Aorta (tissue), 5 donors: ENCODE results near the gene PMP22. TPM values are rescaled to one million over a fixed set of nuclear protein-coding genes. Genes with fewer than 3 reads are reported as not detected.

Experiments
- ATAC-seq: fragments of 200-7000 bp; cut with Tn5 transposase; one replicate; pipeline ENCODE4 v1.9.1; 2022; ENCODE audit warnings: moderate library complexity; ENCODE audit not compliant: low FRiP score
- DNase-seq, 2 donors: peaks; one replicate each; pipeline ENCODE4 v3.0.0-alpha.2; 2020
- H3K27ac ChIP-seq, 2 donors: one replicate each; pipeline ENCODE4 v1.5.1; 2013; ENCODE audit warnings: low read length in 2 of 2, mild to moderate bottlenecking in 2 of 2, moderate library complexity in 2 of 2, control low read depth in 1 of 2, inconsistent platforms in 1 of 2, low read depth in 1 of 2
- H3K27me3 ChIP-seq, 2 donors: one replicate each; pipeline ENCODE4 v1.6.1; 2013; ENCODE audit warnings: control low read depth in 1 of 2, low read length in 1 of 2, mild to moderate bottlenecking in 1 of 2, moderate library complexity in 1 of 2; ENCODE audit not compliant: insufficient read depth in 2 of 2, control insufficient read depth in 1 of 2
- H3K36me3 ChIP-seq, 2 donors: one replicate each; pipeline ENCODE4 v1.6.1; 2013; ENCODE audit warnings: control low read depth in 1 of 2, low read length in 1 of 2, mild to moderate bottlenecking in 1 of 2; ENCODE audit not compliant: insufficient read depth in 2 of 2, control insufficient read depth in 1 of 2
- H3K4me1 ChIP-seq, 2 donors: one replicate each; pipeline ENCODE4 v1.6.1; 2013; ENCODE audit warnings: low read length in 2 of 2, control low read depth in 1 of 2, mild to moderate bottlenecking in 1 of 2, moderate library complexity in 1 of 2; ENCODE audit not compliant: insufficient read depth in 2 of 2, control insufficient read depth in 1 of 2
- H3K4me3 ChIP-seq, 2 donors: one replicate each; pipeline ENCODE4 v1.5.1; 2013; ENCODE audit warnings: low read length in 2 of 2, control low read depth in 1 of 2, mild to moderate bottlenecking in 1 of 2
- H3K9me3 ChIP-seq: one replicate; pipeline ENCODE4 v1.6.1; 2013; ENCODE audit warnings: mild to moderate bottlenecking, low read length; ENCODE audit not compliant: control insufficient read depth
- WGBS, 2 donors: extraction: QIAGEN DNeasy Blood & Tissue Kit; methylation state at CpG; one replicate each; pipeline ENCODE4 v1.1.7; 2013; 5-methylcytosine and 5-hydroxymethylcytosine counted together
- intact Hi-C, 2 donors: fragments of 100-400 bp; cut with DNase I; formaldehyde crosslinking; loops; one replicate each; pipeline versions ENCODE4 v1.14.2 to v1.15.0; 2022
- polyA plus RNA-seq, 2 donors: library from polyadenylated mRNA; stranded (reverse); fragments of 200-250 nt; gene quantifications; one replicate each; pipeline ENCODE4 v1.2.3, GENCODE V29; 2013
- total RNA-seq, 2 donors: library from RNA; stranded (reverse); fragmentation: NEBNext Ultra II Directional; extraction: Animal tissue kit (Norgen Biotek cat#: 25700); gene quantifications; one replicate each; pipeline ENCODE4 v1.2.1, GENCODE V29; 2021
- donor health status: healthy with polysubstance abuse.
- donor health status: Bipolar disorder and iron deficiency.
- donor health status: DM: no; HTN: no; CAD: no.
- donor health status: DM: no; HTN: no; CAD: no.
- donor health status: DM: yes; HTN: yes; CAD: no.

The PMP22 gene
- total and polyA plus RNA-seq, 4 donors, result 87.8 to 226 (median 134) TPM

DNA sequence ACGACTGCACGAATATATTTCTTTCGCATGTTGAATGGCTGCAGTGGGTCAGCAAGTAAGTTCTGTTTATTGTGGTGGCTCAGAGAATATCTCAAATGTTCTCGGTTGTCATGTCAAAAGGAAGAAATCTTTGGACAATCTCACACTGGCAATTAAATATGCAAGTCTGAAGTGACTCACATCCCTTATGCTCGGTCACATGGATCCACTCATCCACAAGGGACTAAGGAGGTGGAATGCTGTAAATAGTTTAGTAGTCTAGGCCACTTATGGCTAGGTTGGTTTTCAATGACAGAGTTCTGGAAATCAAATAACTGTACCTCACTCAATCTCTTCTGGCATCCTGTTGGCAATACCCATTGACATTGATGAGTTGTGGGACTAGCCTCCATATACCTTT, 33.0 kb upstream of the PMP22 start:
- ATAC-seq, result no peak
- peaks cover 0 to 2% of the 10 kb centered on the region in 2 donors for H3K4me1 ChIP-seq
- WGBS, 2 donors, result 75 to 87% methylated on average over 5 of the region's 5 CpGs

DNA sequence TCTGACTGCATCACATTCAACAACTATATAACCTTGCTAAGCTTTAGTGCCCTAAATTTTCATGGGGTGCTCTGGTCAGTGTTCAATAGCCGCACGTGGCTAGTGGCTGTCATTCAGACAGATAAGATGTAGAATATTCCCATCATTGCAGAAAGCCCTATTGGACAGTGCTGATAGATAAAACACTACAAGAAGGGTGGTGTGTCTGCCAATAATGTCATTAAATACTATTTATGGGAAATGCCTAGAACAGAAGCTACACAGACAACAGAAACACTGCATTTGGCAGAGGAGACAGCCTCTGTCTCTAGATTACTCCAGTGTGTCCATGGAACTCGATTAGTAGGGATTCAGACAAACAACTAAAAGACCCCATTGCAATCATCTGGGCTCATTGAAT, 28.4 kb upstream of the PMP22 start:
- 83 to 89% methylated on average over 3 of the region's 3 CpGs for WGBS, 2 donors
- Histone ChIP-seq H3K27me3 (no peaks in the 10 kb centered on the region), H3K4me1 (no peaks in the 10 kb centered on the region), H3K9me3 (peaks cover 3% of the 10 kb centered on the region), H3K27ac (no peak overlapping the region), H3K36me3 (no peaks in the 10 kb centered on the region), H3K4me3 (no peak overlapping the region)
- intact Hi-C loops, result no loop called here
- DNase-seq (no peak), ATAC-seq (no peak)

More for the DNA sequence above, 33.0 kb upstream of the PMP22 start:
- intact Hi-C loops, result no loop called here
- DNase-seq, result no peak
- Histone ChIP-seq H3K4me3 (no peak overlapping the region), H3K27ac (no peak overlapping the region), H3K27me3 (peaks cover 0 to 3% of the 10 kb centered on the region in 2 donors), H3K36me3 (no peaks in the 10 kb centered on the region), H3K9me3 (peaks cover 3% of the 10 kb centered on the region)

DNA sequence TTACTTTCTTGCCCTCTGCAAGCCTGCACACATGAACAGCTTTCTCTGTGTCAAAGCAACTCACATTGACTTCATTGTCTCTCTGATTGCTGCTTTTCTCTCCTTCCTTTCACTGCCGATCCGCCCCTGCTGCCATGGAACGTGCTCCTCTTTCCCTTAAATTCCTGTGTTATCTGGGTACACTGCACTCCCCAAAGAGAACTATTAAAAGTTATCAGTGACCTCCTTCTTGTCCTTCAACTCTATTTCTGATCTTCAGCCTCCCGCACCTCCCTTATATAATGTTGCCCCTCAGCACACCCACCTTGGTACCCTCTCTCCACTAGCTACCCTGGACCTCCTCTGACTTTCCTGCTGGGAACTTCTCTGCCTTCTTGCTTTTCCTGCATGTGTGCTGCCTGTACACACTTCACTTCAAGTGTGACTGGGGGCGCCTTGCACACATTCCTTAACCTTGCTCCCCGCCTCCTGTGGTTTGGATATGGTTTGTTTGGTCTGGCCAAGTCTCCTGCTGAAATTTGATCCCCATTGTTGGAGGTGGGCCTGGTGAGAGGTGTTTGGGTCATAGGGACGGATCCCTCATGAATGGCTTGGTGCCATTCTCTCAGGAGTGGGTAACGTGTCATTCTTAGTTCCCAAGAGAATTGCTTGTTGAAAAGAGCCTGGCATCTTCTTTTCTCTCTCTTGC, 26.7 kb upstream of the PMP22 start:
- Histone ChIP-seq H3K9me3 (peaks cover 2% of the 10 kb centered on the region), H3K27ac (no peak overlapping the region), H3K4me3 (no peak overlapping the region)

DNA sequence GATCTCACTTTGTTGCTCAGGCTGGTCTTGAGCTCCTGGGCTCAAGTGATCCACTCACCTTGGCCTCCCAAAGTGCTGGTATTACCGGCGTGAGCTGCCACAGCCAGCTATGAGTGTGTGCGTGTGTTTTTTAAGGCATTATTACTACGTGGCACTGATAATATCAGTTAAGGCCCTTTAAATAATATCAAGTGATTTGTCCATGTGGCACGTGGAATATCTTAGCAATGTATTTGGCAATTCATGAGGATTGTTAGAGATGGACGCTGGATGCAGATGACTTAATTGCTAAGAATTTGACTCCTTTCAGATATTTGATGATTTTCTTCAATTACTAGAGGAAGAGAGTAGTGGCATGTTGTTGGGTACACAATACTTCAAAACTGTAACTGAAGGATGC, 25.5 kb upstream of the PMP22 start:
- Histone ChIP-seq H3K4me1 (no peaks in the 10 kb centered on the region), H3K4me3 (no peak overlapping the region), H3K27ac (no peak overlapping the region), H3K36me3 (no peaks in the 10 kb centered on the region), H3K9me3 (peaks cover 2% of the 10 kb centered on the region), H3K27me3 (peaks cover 0 to 2% of the 10 kb centered on the region in 2 donors)
- intact Hi-C loops, result no loop called here
- DNase-seq (no peak), ATAC-seq (no peak)
- WGBS, 2 donors, result 74 to 79% methylated on average over 6 of the region's 6 CpGs

More for the DNA sequence above, 26.7 kb upstream of the PMP22 start:
- DNase-seq, result no peak
- intact Hi-C loops, result no loop called here
- Histone ChIP-seq H3K27me3 (no peaks in the 10 kb centered on the region), H3K36me3 (no peaks in the 10 kb centered on the region), H3K4me1 (no peaks in the 10 kb centered on the region)
- ATAC-seq, result no peak
- WGBS, 2 donors, result 34 to 36% methylated on average over 8 of the region's 8 CpGs

DNA sequence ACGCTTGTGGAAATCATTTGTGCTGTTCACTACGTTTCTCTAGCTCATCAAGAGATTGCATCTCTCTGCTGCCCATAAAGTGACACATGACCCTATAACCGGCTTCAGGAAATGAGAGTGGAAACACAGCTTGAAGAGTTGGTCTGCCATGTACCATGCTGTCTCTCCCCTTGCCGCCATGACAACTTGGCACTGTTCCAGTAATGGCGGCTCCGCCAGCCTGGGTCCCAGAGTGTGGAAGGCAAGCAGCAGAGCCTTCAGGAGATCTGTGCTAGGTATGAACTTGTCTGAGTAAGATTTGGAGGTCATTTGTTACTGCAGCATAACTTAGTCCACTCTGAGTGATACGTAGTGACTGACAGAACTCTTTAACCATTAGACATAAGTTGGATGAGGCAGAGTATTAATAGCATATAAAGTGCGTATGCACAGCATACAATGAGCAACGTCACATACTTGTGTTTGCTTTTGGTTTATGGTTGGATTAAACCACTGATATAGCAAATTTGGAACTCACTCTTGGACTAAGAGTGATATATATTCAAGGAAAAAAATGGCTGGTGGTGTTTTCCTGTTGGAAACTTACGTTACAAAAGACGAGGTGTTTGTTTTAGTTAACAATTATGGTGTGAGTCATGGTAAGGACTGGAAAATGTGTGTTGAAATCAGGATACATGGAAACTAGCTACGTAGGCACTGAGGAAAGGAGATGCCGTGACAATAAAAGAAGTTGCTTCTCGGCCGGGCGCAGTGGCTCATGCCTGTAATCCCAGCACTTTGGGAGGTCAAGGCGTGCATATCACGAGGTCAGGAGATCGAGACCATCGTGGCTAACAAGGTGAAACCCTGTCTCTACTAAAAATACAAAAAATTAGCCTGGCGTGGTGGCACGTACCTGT, 24.4 kb upstream of the PMP22 start:
- Histone ChIP-seq H3K36me3 (no peaks in the 10 kb centered on the region), H3K27ac (no peak overlapping the region), H3K4me1 (no peaks in the 10 kb centered on the region), H3K27me3 (peaks cover 0 to 2% of the 10 kb centered on the region in 2 donors), H3K4me3 (no peak overlapping the region), H3K9me3 (peaks cover 2% of the 10 kb centered on the region)
- DNase-seq, result no peak
- 70% methylated on average over 22 of the region's 22 CpGs for WGBS, 2 donors
- ATAC-seq, result no peak
- intact Hi-C loops, result no loop called here

DNA sequence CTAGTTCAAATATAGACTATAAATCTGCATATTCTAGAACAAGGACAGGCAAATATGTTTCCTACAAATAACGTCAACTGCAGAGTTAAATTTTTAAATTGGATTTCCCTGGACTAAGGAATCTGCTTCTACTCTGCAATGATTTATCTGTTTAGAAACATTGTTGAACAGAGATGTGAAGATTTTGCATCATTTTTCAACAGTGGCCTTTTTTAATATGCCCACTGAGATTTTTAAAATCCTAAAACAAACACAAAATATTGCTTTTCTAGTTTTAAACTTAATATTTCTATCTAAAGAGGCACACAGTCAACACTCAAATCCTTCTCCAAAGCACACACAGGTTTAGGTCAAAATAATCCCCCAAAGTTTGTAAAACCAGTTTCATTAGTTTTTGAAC, 23.7 kb upstream of the PMP22 start:
- no peak overlapping the region for H3K4me3 ChIP-seq
- no peaks in the 10 kb centered on the region for H3K36me3 ChIP-seq
- peaks cover 3% of the 10 kb centered on the region for H3K9me3 ChIP-seq
- WGBS, 2 donors, result 51 to 70% methylated on average over 1 of the region's 1 CpG
- intact Hi-C loops, result no loop called here
- peaks cover 0 to 2% of the 10 kb centered on the region in 2 donors for H3K27me3 ChIP-seq
- no peaks in the 10 kb centered on the region for H3K4me1 ChIP-seq
- DNase-seq (no peak), ATAC-seq (no peak)
- no peak overlapping the region for H3K27ac ChIP-seq

DNA sequence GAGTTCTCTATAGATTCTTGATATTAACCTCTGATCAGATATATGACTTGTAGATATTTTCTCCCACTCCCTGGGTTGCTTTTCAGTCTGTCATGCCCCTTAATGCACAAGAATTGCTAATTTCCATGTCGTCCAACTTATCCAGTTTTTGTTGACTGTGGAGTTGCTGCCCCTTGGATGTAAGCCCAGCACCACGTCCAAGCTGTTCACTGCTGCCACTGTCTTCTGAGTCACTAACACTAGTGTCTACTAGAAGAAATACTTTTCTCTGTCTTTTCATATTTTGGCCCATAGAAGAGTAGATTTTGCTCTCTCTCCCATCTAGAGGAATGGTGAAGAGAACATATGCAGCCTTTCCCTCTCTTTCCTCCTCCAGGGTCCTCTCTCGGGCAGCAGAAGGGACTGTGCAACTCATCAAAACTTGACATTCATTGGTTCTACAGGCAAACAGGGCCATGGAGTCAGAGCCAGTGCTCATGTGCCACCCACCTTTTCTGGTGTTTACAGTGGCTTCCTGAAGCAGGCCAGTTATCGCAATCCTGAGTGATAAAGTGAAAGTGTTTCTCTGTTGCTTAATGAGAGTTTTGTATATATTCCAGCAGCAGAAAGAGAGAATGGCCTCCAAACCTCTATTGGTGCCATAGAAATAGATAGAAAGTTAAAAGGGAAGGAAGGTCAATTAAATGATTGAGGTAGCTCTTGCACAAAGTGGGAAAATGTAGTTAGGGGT, 22.6 kb upstream of the PMP22 start:
- Histone ChIP-seq H3K27ac (no peak overlapping the region), H3K4me3 (no peak overlapping the region), H3K4me1 (no peaks in the 10 kb centered on the region), H3K9me3 (peaks cover 2% of the 10 kb centered on the region), H3K27me3 (peaks cover 0 to 2% of the 10 kb centered on the region in 2 donors), H3K36me3 (no peaks in the 10 kb centered on the region)
- intact Hi-C loops, result no loop called here
- ATAC-seq (no peak), DNase-seq (no peak)
- 37 to 43% methylated on average over 4 of the region's 4 CpGs for WGBS, 2 donors

DNA sequence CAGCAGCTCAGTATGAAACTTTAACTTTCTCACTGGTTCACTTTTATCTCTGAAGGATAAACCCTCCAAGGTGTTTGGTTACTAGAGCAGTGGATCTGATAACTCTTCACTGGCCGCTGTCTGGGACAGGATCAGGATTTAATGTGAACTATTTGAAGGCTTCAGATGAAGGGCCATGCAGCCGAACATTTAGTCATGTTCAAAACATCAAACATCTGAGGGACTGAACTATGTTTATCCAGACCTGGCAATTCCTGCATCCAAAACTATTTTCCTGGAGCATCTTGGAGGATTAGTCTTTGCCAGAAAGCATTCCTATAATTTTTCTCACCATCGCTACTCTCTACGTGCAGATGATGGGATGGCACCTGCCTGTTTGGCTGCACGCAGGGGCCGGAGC, 20.3 kb upstream of the PMP22 start:
- no peaks in the 10 kb centered on the region for H3K4me1 ChIP-seq
- intact Hi-C loops, result no loop called here
- H3K4me3 ChIP-seq, result no peak overlapping the region
- WGBS, 2 donors, result 81 to 83% methylated on average over 6 of the region's 6 CpGs
- H3K27me3 ChIP-seq, result peaks cover 0 to 2% of the 10 kb centered on the region in 2 donors
- no peak overlapping the region for H3K27ac ChIP-seq
- no peaks in the 10 kb centered on the region for H3K36me3 ChIP-seq
- DNase-seq (no peak), ATAC-seq (no peak)
- peaks cover 2% of the 10 kb centered on the region for H3K9me3 ChIP-seq
